ENCODE measurements around the gene CCDC86. TPM values are rescaled to one million over a fixed set of nuclear protein-coding genes. Genes with fewer than 3 reads are reported as not detected.

Gene CCDC86
- polyA plus RNA-seq, 1 of the 3 experiments (the other 2 are of a cell fraction), result 34.7 TPM

Other genes starting within 250 kb of the CCDC86 start
- gene MS4A8, start 142.5 kb upstream of the CCDC86 start, polyA plus RNA-seq (2012; rRNA removed), result not detected in 2 replicates
- not detected in 2 replicates for gene MS4A18, start 117.4 kb upstream of the CCDC86 start, polyA plus RNA-seq (2012; rRNA removed)
- not detected in 2 replicates for gene MS4A15, start 85.2 kb upstream of the CCDC86 start, polyA plus RNA-seq (2012; rRNA removed)
- not detected in 2 replicates for gene MS4A10, start 56.8 kb upstream of the CCDC86 start, polyA plus RNA-seq (2012; rRNA removed)
- gene PTGDR2, start 13.8 kb downstream of the CCDC86 start, polyA plus RNA-seq (2012; rRNA removed), result 0.02 TPM in 1 of 2 replicates, not detected in the other
- not detected in 2 replicates for gene ZP1, start 25.4 kb downstream of the CCDC86 start, polyA plus RNA-seq (2012; rRNA removed)
- 44.0 and 58.9 TPM in 2 replicates for gene PRPF19, start 64.5 kb downstream of the CCDC86 start, polyA plus RNA-seq (2012; rRNA removed)
- 38.0 and 52.7 TPM in 2 replicates for gene TMEM109, start 72.0 kb downstream of the CCDC86 start, polyA plus RNA-seq (2012; rRNA removed)
- gene TMEM132A, start 82.3 kb downstream of the CCDC86 start, polyA plus RNA-seq (2012; rRNA removed), result 62.2 and 66.9 TPM in 2 replicates
- 0.13 TPM in 1 of 2 replicates, not detected in the other for gene SLC15A3, start 110.1 kb downstream of the CCDC86 start, polyA plus RNA-seq (2012; rRNA removed)
- gene CD6, start 129.6 kb downstream of the CCDC86 start, polyA plus RNA-seq (2012; rRNA removed), result not detected in 2 replicates

Measured in SK-N-SH (cell line).